ENCODE data around the gene PROX1.

The PROX1 gene

DNA sequence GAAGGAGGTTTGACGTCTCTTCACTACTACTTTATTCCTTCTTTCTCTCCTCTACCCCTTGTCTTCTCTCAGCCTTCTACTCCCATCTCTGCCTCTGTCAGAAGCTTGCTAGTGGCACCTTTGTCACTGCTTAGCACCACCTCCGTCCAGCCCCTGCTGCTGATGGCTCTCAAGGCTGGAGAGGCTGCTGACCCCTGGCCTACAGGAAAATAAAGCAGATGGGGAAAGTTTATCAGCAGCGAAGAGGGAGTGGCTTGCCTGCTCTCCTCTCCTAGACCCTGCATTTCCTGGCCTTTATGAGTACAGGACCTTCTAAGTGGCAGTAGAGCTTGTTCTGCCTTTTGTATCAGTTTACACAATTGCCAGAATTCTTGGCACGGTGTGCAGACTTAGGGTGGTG, 27.0 kb downstream of the PROX1 start:
- no peak overlapping the region for H3K4me3 Mint-ChIP-seq
- H3K36me3 Mint-ChIP-seq (ENCODE audit: low read depth): no peaks in the 10 kb centered on the region
- H3K9me3 Mint-ChIP-seq: no peaks in the 10 kb centered on the region
- DNase-seq (no peak), ATAC-seq (no peak)
- H3K27ac Mint-ChIP-seq: no peak overlapping the region
- H3K27me3 Mint-ChIP-seq: peaks cover 8% of the 10 kb centered on the region
- H3K4me1 Mint-ChIP-seq: no peaks in the 10 kb centered on the region

- H3K36me3 Mint-ChIP-seq (ENCODE audit: low read depth): no peaks in the 10 kb centered on the region
- no peak overlapping the region for H3K27ac Mint-ChIP-seq
- H3K9me3 Mint-ChIP-seq: no peaks in the 10 kb centered on the region
- peaks cover 8% of the 10 kb centered on the region for H3K27me3 Mint-ChIP-seq
- ATAC-seq (no peak), DNase-seq (no peak)
- H3K4me1 Mint-ChIP-seq: no peaks in the 10 kb centered on the region
- no peak overlapping the region for H3K4me3 Mint-ChIP-seq
These were observed 29.6 kb downstream of the PROX1 start for GRCh38 chr1:214017191-214017982.

GRCh38 chr1:214018386-214019268, 30.9 kb downstream of the PROX1 start:
- Mint-ChIP-seq H3K9me3 (no peaks in the 10 kb centered on the region), H3K27ac (no peak overlapping the region), H3K4me3 (no peak overlapping the region), H3K27me3 (peaks cover 8% of the 10 kb centered on the region), H3K36me3 (ENCODE audit: low read depth) (no peaks in the 10 kb centered on the region), H3K4me1 (no peaks in the 10 kb centered on the region)
- DNase-seq (no peak), ATAC-seq (no peak)

DNA sequence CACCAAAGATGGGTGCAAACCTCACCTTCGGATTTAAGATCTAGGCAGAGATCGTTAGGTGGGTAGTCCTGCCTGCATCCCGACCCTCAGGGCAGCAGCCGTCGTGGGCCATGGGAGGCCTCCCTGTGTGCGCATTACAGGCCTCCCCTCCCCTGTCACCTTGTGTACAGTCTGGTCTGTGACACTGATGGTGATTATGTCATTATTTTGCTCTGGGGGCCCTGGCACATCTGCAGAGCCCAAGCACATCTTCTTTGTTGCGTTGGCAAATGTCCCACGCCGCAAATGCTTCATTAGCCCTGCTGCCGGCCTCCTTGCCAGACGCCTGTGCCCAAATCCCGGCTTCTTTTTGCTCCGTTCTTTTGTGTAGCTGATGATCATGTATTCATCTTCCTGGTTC, 31.7 kb downstream of the PROX1 start:
- Mint-ChIP-seq H3K27ac (no peak overlapping the region), H3K9me3 (no peaks in the 10 kb centered on the region), H3K4me1 (no peaks in the 10 kb centered on the region), H3K4me3 (no peak overlapping the region), H3K27me3 (peaks cover 8% of the 10 kb centered on the region), H3K36me3 (ENCODE audit: low read depth) (no peaks in the 10 kb centered on the region)
- DNase-seq (no peak), ATAC-seq (no peak)

DNA sequence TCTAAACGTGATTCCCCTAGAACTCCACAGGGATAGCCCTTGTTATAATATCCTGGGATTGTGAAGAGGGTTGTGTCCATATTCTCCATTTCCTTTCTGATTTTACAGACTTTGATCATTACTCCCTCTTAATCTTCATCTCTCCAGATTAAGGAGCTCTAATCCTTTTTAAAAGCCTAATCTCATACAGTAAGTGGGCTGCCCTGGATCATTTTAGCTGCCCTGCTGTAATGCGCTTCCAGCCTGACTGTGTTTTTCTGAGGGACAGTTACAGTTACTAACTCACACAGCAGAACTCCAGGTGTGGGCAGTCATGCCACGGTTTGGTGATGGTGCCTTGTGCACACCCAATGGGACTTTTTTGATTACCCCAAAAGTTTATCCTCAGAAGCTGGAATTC, 33.5 kb downstream of the PROX1 start:
- Mint-ChIP-seq H3K4me1 (no peaks in the 10 kb centered on the region), H3K36me3 (ENCODE audit: low read depth) (no peaks in the 10 kb centered on the region), H3K27ac (no peak overlapping the region), H3K9me3 (no peaks in the 10 kb centered on the region), H3K27me3 (peaks cover 6% of the 10 kb centered on the region), H3K4me3 (no peak overlapping the region)
- DNase-seq (no peak), ATAC-seq (no peak)

DNA sequence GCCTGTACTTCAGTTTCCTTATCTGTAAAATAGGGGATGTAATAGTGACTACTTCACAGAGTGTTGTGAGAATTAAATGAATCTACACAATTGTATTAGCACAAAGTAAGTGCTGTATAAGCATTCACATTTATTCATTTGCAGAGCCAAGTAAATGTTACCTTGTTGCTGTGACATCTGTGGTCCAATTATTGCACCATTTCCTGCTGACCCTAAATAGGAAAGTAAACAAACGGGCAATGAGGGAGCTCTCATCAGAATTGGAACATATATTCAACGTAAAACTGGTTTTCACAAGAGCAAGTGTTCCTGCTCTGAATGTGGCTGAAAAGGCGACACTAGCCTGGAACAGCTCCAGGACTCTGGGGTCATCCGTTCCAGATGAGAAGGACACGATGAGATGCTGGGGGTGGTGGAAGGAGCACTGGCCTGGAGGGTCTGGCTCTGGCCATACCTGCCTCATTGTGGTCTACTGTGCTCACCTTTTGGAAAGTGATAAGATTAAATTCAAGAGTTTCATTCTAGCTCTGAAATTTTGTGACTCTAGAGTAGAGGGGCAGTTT, 34.5 kb downstream of the PROX1 start:
- Mint-ChIP-seq H3K9me3 (no peaks in the 10 kb centered on the region), H3K36me3 (ENCODE audit: low read depth) (no peaks in the 10 kb centered on the region), H3K27me3 (peaks cover 1% of the 10 kb centered on the region), H3K27ac (no peak overlapping the region), H3K4me3 (no peak overlapping the region), H3K4me1 (no peaks in the 10 kb centered on the region)
- DNase-seq (no peak), ATAC-seq (no peak)

GRCh38 chr1:214022810-214023425, 35.1 kb downstream of the PROX1 start:
- Mint-ChIP-seq H3K9me3 (no peaks in the 10 kb centered on the region), H3K27ac (no peak overlapping the region), H3K4me1 (no peaks in the 10 kb centered on the region), H3K4me3 (no peak overlapping the region), H3K36me3 (ENCODE audit: low read depth) (no peaks in the 10 kb centered on the region), H3K27me3 (peaks cover 2% of the 10 kb centered on the region)
- DNase-seq: no peak
- no peak for ATAC-seq

DNA sequence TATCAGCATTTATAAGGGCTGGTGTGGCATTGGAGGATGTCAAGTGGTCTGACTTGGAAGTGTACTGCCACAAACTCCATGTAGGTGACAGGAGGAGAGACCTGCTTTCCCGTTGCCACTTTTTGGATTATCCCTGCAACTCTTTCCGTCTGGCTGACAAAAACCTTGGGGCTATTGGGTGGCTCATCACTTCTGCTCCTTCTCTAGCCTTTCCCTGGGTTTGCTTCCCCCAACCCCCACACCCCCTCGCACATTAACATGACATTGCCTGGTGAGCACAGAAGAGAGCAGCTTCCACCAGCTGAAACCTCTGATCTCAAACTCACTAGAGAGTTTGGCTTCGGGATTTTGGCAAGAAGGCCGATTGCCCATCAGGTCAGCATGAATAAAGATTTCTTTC, 39.2 kb downstream of the PROX1 start:
- DNase-seq: no peak
- H3K27me3 Mint-ChIP-seq: peaks cover 13% of the 10 kb centered on the region
- H3K4me3 Mint-ChIP-seq: no peak overlapping the region
- ATAC-seq: no peak
- H3K9me3 Mint-ChIP-seq: no peaks in the 10 kb centered on the region
- no peak overlapping the region for H3K27ac Mint-ChIP-seq
- no peaks in the 10 kb centered on the region for H3K36me3 Mint-ChIP-seq (ENCODE audit: low read depth)
- H3K4me1 Mint-ChIP-seq: no peaks in the 10 kb centered on the region

GRCh38 chr1:214027498-214027897, 39.7 kb downstream of the PROX1 start:
- no peaks in the 10 kb centered on the region for H3K9me3 Mint-ChIP-seq
- ATAC-seq (no peak), DNase-seq (no peak)
- no peak overlapping the region for H3K27ac Mint-ChIP-seq
- H3K4me3 Mint-ChIP-seq: no peak overlapping the region
- no peaks in the 10 kb centered on the region for H3K36me3 Mint-ChIP-seq (ENCODE audit: low read depth)
- no peaks in the 10 kb centered on the region for H3K4me1 Mint-ChIP-seq
- peaks cover 15% of the 10 kb centered on the region for H3K27me3 Mint-ChIP-seq

GRCh38 chr1:214028095-214028494, 40.3 kb downstream of the PROX1 start:
- no peaks in the 10 kb centered on the region for H3K4me1 Mint-ChIP-seq
- H3K9me3 Mint-ChIP-seq: no peaks in the 10 kb centered on the region
- DNase-seq: no peak
- no peaks in the 10 kb centered on the region for H3K36me3 Mint-ChIP-seq (ENCODE audit: low read depth)
- no peak for ATAC-seq
- H3K27me3 Mint-ChIP-seq: peaks cover 15% of the 10 kb centered on the region
- no peak overlapping the region for H3K27ac Mint-ChIP-seq
- H3K4me3 Mint-ChIP-seq: no peak overlapping the region

- Mint-ChIP-seq H3K27ac (no peak overlapping the region), H3K4me3 (no peak overlapping the region), H3K4me1 (no peaks in the 10 kb centered on the region), H3K27me3 (peaks cover 15% of the 10 kb centered on the region), H3K9me3 (no peaks in the 10 kb centered on the region), H3K36me3 (ENCODE audit: low read depth) (no peaks in the 10 kb centered on the region)
- DNase-seq (no peak), ATAC-seq (no peak)
These were observed 41.1 kb downstream of the PROX1 start for GRCh38 chr1:214028649-214029406.

GRCh38 chr1:214029796-214030195, 42.0 kb downstream of the PROX1 start:
- H3K9me3 Mint-ChIP-seq: no peaks in the 10 kb centered on the region
- H3K27me3 Mint-ChIP-seq: peaks cover 15% of the 10 kb centered on the region
- no peaks in the 10 kb centered on the region for H3K4me1 Mint-ChIP-seq
- DNase-seq (no peak), ATAC-seq (no peak)
- no peak overlapping the region for H3K27ac Mint-ChIP-seq
- H3K4me3 Mint-ChIP-seq: no peak overlapping the region
- no peaks in the 10 kb centered on the region for H3K36me3 Mint-ChIP-seq (ENCODE audit: low read depth)

DNA sequence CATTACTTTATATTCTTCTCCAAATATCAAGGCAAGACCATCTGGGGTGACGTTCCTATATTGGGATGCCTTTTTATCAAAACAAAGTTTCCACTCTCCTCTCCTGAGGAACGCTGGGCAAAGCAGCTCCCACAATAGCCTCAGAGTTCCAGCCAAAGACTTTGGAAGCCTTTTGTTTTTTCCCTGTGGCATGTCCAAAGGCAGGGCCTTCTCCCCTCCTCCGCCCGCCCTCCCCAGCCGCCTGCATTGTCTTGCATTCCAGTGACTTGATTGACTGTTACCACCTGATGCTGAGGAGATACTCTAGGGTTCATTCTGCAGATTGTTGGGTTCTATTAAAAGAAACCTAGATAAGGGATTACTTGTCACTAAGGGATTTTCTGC, 43.5 kb downstream of the PROX1 start:
- ATAC-seq: no peak
- Mint-ChIP-seq H3K4me3 (no peak overlapping the region), H3K27ac (no peak overlapping the region), H3K27me3 (peaks cover 17% of the 10 kb centered on the region), H3K4me1 (no peaks in the 10 kb centered on the region), H3K9me3 (no peaks in the 10 kb centered on the region), H3K36me3 (ENCODE audit: low read depth) (no peaks in the 10 kb centered on the region)
- DNase-seq: no peak

- H3K9me3 Mint-ChIP-seq: no peaks in the 10 kb centered on the region
- no peaks in the 10 kb centered on the region for H3K36me3 Mint-ChIP-seq (ENCODE audit: low read depth)
- no peak overlapping the region for H3K4me3 Mint-ChIP-seq
- H3K27ac Mint-ChIP-seq: no peak overlapping the region
- ATAC-seq (no peak), DNase-seq (no peak)
- peaks cover 4% of the 10 kb centered on the region for H3K27me3 Mint-ChIP-seq
- no peaks in the 10 kb centered on the region for H3K4me1 Mint-ChIP-seq
These were observed 49.7 kb downstream of the PROX1 start for GRCh38 chr1:214037468-214037867.
